Tibial nerve (tissue), 3 donors: ENCODE data around the gene ATP6AP1.

Experiments
- POLR2A ChIP-seq, 2 donors: fragments of 450-650 bp; IDR thresholded peaks; one replicate each; pipeline ENCODE4 v1.6.1; 2017; ENCODE audit warnings: antibody characterized with exemption in 2 of 2, mild to moderate bottlenecking in 2 of 2, moderate library complexity in 2 of 2
- TF ChIP-seq, protein P1 (sequence below), 5 experiments: fragments of 200-600 bp in 3 of 5; fragments of 450-650 bp in 2 of 5; sonication (generic) in 3 of 5; IDR thresholded peaks; one replicate each; pipeline ENCODE4 v1.5.1; 2016 to 2019; ENCODE audit warnings: antibody characterized with exemption in 5 of 5, mild to moderate bottlenecking in 3 of 5, moderate library complexity in 2 of 5

DNA sequence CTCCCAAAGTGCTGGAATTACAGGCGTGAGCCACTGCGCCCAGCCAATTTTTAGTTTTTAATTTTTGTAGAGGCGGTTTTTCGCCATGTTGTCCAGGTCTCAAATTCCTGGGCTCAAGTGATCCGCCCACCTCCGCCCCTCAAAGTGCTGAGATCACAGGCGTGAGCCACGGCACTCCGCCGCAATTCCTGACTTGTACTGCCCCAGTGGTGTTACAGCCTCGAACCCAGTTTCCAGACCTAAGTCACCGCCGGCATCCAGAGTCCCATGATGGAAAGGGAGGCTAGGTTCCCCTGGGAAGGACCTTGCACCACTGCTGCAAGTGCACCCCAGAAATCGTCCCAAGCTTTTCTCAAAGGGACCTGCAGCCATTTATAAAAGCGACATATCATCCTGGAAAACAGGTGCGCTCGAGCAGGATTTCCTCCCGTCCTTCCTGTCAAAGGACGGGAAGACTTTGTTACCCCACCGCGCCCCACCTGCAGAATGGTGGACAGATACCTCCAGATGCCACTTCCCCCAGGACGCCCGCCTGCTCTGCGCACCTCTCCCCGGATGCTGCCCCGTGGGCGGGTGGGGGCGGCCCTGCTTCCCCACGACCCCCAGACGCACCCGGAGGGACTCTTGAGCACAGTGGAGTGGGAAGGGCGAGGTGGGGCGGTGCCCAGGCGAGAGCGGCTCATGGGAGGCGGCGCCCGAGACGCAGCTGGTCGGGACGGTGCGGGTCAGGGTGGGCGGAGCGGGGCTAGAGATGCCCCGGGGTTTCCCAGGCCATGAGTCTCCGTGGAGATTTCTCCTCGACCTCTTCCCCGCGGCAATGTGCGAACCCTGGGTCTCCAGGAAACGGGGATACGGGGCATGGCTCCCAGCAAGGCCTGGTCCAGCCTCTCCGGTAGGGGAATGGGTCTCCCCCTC is 31.2 kb upstream of the ATP6AP1 start:
- TF ChIP-seq, protein P1, sequence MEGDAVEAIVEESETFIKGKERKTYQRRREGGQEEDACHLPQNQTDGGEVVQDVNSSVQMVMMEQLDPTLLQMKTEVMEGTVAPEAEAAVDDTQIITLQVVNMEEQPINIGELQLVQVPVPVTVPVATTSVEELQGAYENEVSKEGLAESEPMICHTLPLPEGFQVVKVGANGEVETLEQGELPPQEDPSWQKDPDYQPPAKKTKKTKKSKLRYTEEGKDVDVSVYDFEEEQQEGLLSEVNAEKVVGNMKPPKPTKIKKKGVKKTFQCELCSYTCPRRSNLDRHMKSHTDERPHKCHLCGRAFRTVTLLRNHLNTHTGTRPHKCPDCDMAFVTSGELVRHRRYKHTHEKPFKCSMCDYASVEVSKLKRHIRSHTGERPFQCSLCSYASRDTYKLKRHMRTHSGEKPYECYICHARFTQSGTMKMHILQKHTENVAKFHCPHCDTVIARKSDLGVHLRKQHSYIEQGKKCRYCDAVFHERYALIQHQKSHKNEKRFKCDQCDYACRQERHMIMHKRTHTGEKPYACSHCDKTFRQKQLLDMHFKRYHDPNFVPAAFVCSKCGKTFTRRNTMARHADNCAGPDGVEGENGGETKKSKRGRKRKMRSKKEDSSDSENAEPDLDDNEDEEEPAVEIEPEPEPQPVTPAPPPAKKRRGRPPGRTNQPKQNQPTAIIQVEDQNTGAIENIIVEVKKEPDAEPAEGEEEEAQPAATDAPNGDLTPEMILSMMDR (IDR thresholded peaks at IDR 0.05): no peak
- peak; percentile 30 to 41 for TF ChIP-seq POLR2A (IDR thresholded peaks at IDR 0.05)
